ENCODE measurements around the gene ADAMTS16. TPM values are rescaled to one million over a fixed set of nuclear protein-coding genes. Genes with fewer than 3 reads are reported as not detected.

The ADAMTS16 gene
- total RNA-seq, 1 experiment from 2014 or later, result 0.11 TPM

DNA sequence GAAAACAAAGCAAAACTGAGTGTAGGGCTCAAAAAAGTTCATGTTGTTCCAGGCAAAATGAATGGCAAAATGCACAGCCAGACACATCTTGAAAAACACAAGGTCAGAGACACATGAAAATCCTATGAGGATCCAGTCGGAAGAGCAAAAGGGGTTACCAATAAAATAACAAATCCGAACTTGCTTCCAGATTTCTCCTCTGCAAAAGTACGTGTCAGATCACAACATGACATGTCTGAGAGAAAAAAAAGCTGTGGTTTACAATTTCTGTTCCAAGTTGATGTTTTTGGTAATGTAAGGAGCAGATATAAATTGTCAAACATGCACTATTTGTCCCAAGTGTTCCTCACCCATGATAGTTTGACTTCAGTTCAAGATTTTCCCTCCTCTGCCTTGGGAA is 15.9 kb upstream of the ADAMTS16 start:
- ChIA-PET CTCF (no interaction called here), POLR2A (no interaction called here)
- no peaks in the 10 kb centered on the region for H3K27me3 Mint-ChIP-seq (ENCODE audit: insufficient read depth, unreplicated experiment)
- Histone ChIP-seq H3K4me3 (ENCODE audit: low read depth, low read length) (no peak overlapping the region), H3K27me3 (replicated peaks; ENCODE audit: control insufficient read depth, insufficient read depth, low read length) (no peaks in the 10 kb centered on the region), H3K9me3 (no peaks in the 10 kb centered on the region), H3K36me3 (ENCODE audit: control insufficient read depth, insufficient read depth, low read length) (no peaks in the 10 kb centered on the region), H3K4me1 (no peaks in the 10 kb centered on the region)
- no peak for DNase-seq
- no TSS peak for BruUV-seq (replicated peaks)
- no peak overlapping the region for H3K4me3 Mint-ChIP-seq (ENCODE audit: unreplicated experiment)
- H3K27ac Mint-ChIP-seq (ENCODE audit: unreplicated experiment), result no peak overlapping the region
- no peaks in the 10 kb centered on the region for H3K36me3 Mint-ChIP-seq (ENCODE audit: insufficient read depth, unreplicated experiment)
- H3K4me1 Mint-ChIP-seq (ENCODE audit: low read depth, unreplicated experiment), result no peaks in the 10 kb centered on the region
- peaks cover 9% of the 10 kb centered on the region for H3K9me3 Mint-ChIP-seq (ENCODE audit: unreplicated experiment)
- intact Hi-C loops (cut with micrococcal nuclease; ENCODE audit: unreplicated experiment), result no loop called here
- TF ChIP-seq, protein P1, sequence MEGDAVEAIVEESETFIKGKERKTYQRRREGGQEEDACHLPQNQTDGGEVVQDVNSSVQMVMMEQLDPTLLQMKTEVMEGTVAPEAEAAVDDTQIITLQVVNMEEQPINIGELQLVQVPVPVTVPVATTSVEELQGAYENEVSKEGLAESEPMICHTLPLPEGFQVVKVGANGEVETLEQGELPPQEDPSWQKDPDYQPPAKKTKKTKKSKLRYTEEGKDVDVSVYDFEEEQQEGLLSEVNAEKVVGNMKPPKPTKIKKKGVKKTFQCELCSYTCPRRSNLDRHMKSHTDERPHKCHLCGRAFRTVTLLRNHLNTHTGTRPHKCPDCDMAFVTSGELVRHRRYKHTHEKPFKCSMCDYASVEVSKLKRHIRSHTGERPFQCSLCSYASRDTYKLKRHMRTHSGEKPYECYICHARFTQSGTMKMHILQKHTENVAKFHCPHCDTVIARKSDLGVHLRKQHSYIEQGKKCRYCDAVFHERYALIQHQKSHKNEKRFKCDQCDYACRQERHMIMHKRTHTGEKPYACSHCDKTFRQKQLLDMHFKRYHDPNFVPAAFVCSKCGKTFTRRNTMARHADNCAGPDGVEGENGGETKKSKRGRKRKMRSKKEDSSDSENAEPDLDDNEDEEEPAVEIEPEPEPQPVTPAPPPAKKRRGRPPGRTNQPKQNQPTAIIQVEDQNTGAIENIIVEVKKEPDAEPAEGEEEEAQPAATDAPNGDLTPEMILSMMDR (IDR thresholded peaks at IDR 0.05; ENCODE audit: insufficient read depth in 1 of 2, low read depth in 1 of 2, low read length in 1 of 2, severe bottlenecking in 1 of 2, unreplicated experiment in 1 of 2), result no peak

DNA sequence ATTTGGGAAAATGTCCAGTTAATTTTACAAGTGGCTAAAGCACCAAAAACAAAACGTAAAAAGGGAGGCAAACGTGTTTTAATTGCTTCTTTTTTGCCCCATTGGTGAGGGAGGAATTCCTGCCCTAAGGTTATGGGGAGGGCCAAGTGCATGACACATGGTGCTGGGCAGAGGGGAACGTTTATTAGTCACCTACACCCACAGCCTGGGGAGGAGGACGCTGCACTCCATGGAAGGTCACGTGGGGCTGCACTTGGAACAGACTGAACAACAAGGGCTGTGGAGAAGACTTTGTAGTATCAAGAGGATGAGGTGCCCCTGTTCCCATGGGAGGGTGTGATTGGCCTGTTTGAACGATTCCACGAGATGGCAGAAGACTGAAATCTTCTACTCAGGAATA is 13.7 kb upstream of the ADAMTS16 start:
- no TSS peak for BruUV-seq (replicated peaks)
- intact Hi-C loops (cut with micrococcal nuclease; ENCODE audit: unreplicated experiment), result no loop called here
- Mint-ChIP-seq H3K36me3 (ENCODE audit: insufficient read depth, unreplicated experiment) (no peaks in the 10 kb centered on the region), H3K4me3 (ENCODE audit: unreplicated experiment) (no peak overlapping the region), H3K4me1 (ENCODE audit: low read depth, unreplicated experiment) (no peaks in the 10 kb centered on the region), H3K9me3 (ENCODE audit: unreplicated experiment) (no peaks in the 10 kb centered on the region), H3K27me3 (ENCODE audit: insufficient read depth, unreplicated experiment) (no peaks in the 10 kb centered on the region), H3K27ac (ENCODE audit: unreplicated experiment) (no peak overlapping the region)
- Histone ChIP-seq H3K4me1 (no peaks in the 10 kb centered on the region), H3K9me3 (no peaks in the 10 kb centered on the region), H3K36me3 (ENCODE audit: control insufficient read depth, insufficient read depth, low read length) (no peaks in the 10 kb centered on the region), H3K4me3 (ENCODE audit: low read depth, low read length) (no peak overlapping the region), H3K27me3 (replicated peaks; ENCODE audit: control insufficient read depth, insufficient read depth, low read length) (no peaks in the 10 kb centered on the region)
- ChIA-PET POLR2A (no interaction called here), CTCF (no interaction called here)
- TF ChIP-seq, protein P1 (IDR thresholded peaks at IDR 0.05; ENCODE audit: insufficient read depth in 1 of 2, low read depth in 1 of 2, low read length in 1 of 2, severe bottlenecking in 1 of 2, unreplicated experiment in 1 of 2), result no peak
- no peak for DNase-seq

DNA sequence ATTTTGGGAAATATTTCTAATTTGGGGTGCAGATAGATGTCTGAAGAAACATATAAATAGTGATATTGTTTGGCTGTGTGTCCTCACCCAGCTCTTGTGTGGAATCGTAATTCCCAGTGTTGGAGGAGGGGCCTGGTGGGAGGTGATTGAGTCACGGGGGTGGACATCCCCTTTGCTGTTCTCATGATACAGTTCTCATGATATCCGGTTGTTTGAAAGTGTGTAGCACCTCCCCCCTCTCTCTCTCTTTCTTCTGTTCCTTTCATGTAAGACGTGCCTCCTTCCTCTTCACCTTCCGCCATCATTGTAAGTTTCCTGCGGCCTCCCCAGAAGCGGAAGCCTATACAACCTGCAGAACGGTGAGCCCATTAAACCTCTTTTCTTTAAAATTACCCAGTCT is 11.4 kb upstream of the ADAMTS16 start:
- no TSS peak for BruUV-seq (replicated peaks)
- Histone ChIP-seq H3K4me3 (ENCODE audit: low read depth, low read length) (no peak overlapping the region), H3K9me3 (peaks cover 2% of the 10 kb centered on the region; the same call in 1 of the 2 replicates), H3K36me3 (ENCODE audit: control insufficient read depth, insufficient read depth, low read length) (no peaks in the 10 kb centered on the region), H3K4me1 (no peaks in the 10 kb centered on the region), H3K27me3 (replicated peaks; ENCODE audit: control insufficient read depth, insufficient read depth, low read length) (no peaks in the 10 kb centered on the region)
- no peaks in the 10 kb centered on the region for H3K4me1 Mint-ChIP-seq (ENCODE audit: low read depth, unreplicated experiment)
- no peak for DNase-seq
- no peak overlapping the region for H3K4me3 Mint-ChIP-seq (ENCODE audit: unreplicated experiment)
- H3K36me3 Mint-ChIP-seq (ENCODE audit: insufficient read depth, unreplicated experiment), result no peaks in the 10 kb centered on the region
- ChIA-PET CTCF (interaction anchor here (1.2 kb wide), 1 partner anchor 65 kb away, joined by 3 read pairs; no protein-coding TSS in a partner anchor), POLR2A (no interaction called here)
- no peak overlapping the region for H3K27ac Mint-ChIP-seq (ENCODE audit: unreplicated experiment)
- no peaks in the 10 kb centered on the region for H3K9me3 Mint-ChIP-seq (ENCODE audit: unreplicated experiment)
- TF ChIP-seq, protein P1 (IDR thresholded peaks at IDR 0.05; ENCODE audit: insufficient read depth in 1 of 2, low read depth in 1 of 2, low read length in 1 of 2, severe bottlenecking in 1 of 2, unreplicated experiment in 1 of 2), result no peak
- H3K27me3 Mint-ChIP-seq (ENCODE audit: insufficient read depth, unreplicated experiment), result no peaks in the 10 kb centered on the region
- intact Hi-C loops (cut with micrococcal nuclease; ENCODE audit: unreplicated experiment), result no loop called here

Data from Caco-2 (cell line).